GDM1 (cell line): ENCODE measurements around the gene AKR1C4.
"Not testable (repeated sequence)": the region's sequence is repeated elsewhere in the genome, so short reads cannot be mapped to it uniquely, and the experiment has no call there.

Experiments used
- DNase-seq: peaks from one replicate; lab custom pipeline; 2025; lab: John Stamatoyannopoulos, UW

Gene AKR1C4

DNA sequence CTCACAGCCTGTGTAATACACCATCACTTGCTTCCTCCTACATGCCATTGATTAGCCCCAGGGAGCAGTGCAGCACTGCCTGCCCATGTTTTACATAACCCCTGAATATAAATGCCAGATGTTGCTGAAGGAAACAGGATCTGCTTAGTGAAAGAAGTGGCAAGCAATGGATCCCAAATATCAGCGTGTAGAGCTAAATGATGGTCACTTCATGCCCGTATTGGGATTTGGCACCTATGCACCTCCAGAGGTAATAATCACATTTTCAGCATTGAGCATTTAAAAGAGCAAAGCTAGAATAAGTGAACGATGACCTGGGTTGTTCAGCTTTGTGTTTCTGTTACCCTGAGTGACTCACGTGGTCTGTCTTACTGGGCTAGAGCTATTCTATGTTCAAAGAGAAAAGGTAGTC is at the start of gene AKR1C4:
AKR1C4 (plus strand) TSS at position 136 of the 412 bp plus-strand sequence; CDS start at position 167, 31 bp downstream.
- DNase-seq: no peak

DNA sequence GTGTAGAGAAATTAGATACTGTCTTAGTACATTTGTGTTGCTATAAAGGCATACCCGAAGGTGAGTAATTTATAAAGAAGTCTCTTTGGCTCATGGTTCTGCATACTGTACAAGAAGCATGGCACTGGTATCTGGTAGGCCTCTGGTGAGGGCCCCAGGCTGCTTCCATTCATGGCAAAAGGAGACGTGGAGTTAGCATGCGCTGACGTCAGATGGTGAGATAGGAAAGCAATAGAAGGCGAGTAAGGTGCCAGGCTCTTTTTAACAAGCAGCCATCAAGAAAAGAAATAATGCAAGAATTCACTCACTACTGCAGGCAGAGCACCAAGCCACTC is 49.8 kb upstream of the AKR1C4 start:
- no peak for DNase-seq

DNA sequence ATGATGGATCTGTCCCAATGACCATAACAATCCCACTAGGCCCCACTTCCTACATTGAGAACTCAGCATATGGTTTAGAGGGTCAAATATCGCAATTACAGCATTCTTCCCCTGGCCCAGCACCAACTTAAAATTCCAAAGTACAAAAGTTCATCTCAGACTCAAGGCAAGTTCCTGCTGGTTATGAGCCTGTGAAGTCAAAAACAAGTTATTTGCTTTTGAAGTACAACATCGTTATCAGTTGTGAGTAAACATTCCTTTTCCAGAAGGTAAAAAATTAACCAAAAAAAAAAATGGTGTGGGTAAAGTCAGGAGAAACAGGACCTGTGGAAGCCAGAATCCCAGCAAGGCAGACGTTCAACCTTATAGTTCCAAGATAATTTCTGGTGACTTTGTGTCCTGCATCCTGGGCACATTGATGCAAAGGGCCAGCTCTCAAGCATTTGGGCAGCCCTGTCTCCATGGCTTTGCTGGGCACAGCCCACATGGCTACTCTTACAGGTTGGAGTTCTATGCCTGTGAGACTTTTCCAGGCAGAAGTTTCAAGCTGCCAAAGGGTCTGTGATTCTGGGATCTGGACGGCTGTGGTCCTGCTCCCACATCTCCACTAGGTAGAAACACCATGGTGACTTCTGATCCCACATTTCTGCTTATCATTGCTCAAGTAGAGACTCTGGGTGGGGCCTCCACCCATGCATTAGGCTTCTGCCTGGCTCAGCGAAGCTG is 49.2 kb upstream of the AKR1C4 start:
- DNase-seq: no peak

DNA sequence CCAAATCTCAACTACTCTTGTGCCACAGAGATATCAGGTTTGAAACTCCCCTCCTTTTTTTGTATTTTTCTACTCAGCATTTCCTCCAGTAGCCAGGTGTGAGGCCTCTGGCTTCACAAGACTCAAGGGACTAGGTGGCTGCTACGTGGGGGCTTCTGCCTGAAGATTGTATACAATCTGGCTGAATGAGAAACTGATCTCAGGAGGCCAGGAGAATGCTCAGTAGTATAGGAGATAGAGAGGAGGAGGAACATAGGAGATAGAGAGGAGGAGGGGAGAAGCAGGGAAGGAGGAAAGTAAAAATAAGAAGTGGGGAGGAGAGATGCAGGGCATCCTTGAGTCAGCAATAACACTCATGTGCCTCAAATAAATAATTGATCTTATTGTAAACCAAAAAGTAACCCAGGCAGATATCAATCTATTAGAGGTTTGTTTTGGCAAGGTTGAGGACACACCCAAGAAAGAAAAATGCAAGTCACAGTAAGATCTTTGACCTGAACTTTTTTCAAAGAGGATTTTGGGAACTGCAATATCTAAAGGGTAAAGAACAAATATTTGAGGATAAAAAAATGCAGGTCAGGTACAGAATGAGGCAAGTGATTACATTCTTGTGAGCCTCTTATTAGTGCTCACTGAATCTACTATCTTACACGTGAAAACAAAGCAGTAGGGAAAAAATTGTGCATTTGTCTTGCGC is 48.5 kb upstream of the AKR1C4 start:
- DNase-seq: no peak

DNA sequence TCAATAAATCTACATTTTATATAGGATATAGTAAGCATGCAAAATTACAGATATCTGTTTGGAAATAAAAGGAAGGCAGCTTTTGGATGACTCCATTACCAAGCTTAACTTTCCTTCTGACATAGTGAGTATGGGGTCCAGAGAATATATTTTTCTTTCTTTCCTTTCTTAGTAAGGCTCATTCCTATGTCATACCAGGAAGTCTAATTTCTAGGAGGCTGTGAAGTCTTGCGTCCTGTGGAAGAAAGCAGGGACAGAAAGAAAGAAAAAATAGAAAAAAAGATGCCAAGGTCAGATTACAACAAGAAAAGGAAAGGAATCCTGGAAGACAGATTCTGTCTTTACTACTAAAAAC is 48.0 kb upstream of the AKR1C4 start:
- no peak for DNase-seq

DNA sequence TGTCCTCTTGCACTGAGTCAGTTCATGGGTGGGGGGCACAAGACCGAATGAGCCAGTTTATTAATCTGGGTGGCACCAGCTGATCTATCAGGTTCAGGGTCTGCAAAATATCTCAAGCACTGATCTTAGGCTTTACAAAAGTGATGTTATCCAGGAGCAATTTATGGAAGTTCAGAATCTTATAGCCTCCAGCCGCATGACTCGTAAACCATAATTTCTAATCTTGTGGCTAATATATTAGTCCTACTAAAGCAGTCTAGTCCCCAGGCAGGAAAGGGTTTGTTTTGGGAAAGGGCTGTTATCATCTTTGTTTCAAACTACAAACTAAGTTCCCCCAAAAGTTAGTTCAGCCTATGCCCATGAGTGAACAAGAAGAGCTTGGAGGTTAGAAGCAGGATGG is 45.6 kb upstream of the AKR1C4 start:
- no peak for DNase-seq

DNA sequence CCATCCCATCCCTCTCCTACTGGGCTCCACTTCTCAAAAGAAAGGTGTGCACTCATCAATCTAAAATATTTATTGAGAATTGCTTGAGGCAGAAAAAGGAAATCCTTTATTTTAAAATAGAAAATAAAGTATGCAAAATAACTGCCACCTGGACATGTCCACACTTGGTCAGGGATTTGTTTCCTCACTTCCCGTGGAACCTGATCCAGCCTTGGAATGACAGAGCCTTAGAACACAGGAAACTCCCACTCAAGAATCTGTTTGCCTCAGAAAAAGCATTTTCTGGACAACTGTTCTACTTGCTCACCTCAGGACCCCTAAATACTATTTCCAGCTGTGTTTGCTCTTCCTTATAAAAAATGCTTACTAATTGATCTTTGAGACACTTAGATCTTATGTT is 40.7 kb upstream of the AKR1C4 start:
- DNase-seq: no peak

DNA sequence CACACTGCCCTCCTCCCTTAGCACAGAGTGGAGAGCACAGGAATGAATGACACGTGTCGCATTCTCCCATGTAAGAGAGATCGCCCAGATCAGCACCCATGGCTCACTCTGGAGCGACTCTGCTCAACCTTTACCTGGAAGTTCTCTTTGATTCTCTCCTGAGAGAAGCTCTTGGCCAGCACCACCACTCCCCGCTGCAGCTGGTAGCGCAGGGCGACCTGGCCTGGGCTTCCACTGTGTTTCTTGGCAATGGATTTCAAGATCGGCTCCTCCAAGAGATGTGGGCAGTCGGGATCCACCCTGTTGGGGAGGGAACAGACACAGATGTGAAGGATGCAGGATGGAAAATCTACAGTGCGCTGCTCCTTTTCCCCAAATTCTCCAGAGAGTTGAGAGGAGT is 39.1 kb upstream of the AKR1C4 start:
- no peak for DNase-seq

DNA sequence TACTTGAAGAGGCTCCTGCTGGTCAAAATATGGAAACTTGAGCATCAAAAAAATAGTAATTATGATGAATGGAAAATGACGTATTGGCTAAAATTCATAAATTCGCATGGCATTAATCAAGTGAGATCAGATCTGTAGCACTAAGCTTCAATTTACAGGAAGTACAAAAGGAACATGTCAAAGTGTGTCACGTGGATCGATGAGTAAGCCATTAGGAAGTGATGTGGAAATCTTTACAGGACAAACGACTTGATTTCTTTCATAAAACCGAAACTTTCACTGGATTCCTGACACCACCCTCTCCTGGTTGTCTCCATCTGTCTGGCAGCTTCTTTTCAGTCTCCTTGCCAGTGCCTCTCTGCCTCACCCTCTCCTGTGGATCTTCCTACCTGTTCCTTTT is 37.5 kb upstream of the AKR1C4 start:
- no peak for DNase-seq

DNA sequence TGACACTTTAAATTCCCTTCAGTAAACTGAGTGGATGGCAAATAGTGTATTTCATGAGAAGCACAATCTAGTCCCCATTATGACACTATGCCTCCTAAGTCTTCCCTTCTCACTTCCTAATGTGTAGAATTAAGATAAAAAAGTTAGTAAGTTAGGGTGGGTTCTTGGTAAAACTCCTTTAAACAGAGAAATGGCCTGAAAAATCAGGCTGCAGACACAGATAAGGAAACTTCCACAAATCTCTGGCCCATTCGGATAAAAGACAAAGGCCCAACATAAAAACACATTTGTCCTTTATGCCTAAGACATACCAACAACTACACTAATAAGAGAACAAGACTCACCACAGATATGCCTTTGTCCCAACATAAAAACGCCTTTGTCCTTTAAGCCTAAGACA is 33.1 kb upstream of the AKR1C4 start:
- no peak for DNase-seq

DNA sequence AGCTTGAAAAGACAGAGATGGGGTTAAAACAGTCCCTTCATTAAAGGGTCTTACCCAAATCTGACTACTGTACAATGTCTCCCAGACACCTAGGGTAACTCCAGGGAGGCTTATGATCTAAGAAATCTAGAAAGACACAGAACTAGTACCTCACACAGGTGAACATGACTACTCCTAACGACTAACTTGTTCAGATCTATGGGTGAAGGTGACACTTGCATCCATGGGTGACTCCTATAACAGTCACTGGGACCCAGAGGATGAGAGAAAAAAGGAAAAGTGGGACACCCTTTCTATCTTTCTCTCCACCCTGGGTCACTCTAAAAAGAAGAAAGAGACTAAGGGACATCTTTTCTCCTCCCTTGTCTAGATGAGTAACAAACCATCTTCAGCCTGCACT is 30.9 kb upstream of the AKR1C4 start:
- no peak for DNase-seq

DNA sequence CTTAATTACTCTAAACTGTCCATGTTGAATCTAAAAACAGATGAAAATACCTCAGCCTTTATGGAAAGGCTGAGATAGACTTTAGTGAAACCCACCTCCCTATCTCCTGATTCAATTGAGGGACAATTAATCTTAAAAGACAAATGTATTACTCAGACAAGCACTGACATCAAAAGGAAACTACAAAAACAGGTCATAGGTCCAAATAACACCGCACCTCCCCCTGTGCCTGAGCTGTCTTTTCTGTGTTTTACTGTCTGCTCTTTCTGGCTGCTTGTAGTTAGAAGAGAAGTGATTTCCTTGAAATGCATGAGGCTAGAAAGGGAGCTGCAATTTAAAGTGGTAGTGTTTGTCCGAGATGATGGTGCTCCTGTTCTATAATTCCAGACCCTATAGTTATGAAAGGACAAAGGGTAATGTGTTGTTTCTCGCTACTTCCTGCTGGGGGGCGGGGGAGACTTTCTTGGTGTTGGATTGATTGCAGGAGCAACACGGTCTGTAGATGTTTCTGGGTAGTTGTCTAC is 27.7 kb upstream of the AKR1C4 start:
- no peak for DNase-seq

DNA sequence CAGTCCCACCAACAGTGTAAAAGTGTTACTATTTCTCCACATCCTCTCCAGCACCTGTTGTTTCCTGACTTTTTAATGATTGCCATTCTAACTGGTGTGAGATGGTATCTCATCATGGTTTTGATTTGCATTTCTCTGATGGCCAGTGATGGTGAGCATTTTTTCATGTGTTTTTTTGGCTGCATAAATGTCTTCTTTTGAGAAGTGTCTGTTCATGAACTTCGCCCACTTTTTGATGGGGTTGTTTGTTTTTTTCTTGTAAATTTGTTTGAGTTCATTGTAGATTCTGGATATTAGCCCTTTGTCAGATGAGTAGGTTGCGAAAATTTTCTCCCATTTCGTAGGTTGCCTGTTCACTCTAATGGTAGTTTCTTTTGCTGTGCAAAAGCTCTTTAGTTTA is 21.1 kb upstream of the AKR1C4 start:
- DNase-seq: not testable (repeated sequence)

DNA sequence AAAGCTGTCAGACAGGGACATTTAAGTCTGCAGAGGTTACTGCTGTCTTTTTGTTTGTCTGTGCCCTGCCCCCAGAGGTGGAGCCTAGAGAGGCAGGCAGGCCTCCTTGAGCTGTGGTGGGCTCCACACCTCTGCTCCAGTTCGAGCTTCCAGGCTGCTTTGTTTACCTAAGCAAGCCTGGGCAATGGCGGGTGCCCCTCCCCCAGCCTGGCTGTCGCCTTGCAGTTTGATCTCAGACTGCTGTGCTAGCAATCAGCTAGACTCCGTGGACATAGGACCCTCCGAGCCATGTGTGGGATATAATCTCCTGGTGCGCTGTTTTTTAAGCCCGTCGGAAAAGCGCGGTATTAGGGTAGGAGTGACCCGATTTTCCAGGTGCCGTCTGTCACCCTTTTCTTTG is 16.1 kb upstream of the AKR1C4 start:
- DNase-seq: not testable (repeated sequence)

DNA sequence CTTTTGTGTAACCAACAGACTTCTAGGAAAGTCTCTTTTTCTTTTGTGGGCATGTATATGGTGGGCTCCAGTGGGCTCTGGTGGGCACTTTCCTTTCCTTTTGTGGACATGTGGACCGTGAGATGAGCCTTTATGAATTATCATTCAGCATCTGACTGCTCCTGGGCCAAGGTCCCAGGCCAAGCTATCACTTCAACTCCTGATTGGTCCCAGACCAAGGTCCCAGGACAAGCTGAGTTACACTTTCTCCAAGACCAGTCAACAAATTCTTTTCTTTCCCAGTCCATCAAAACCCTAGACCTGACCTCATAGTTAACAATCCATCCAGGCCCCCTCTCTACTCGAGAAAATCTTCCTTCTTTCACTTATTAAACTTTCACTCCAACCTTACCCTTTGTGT is 12.7 kb upstream of the AKR1C4 start:
- DNase-seq: no peak

DNA sequence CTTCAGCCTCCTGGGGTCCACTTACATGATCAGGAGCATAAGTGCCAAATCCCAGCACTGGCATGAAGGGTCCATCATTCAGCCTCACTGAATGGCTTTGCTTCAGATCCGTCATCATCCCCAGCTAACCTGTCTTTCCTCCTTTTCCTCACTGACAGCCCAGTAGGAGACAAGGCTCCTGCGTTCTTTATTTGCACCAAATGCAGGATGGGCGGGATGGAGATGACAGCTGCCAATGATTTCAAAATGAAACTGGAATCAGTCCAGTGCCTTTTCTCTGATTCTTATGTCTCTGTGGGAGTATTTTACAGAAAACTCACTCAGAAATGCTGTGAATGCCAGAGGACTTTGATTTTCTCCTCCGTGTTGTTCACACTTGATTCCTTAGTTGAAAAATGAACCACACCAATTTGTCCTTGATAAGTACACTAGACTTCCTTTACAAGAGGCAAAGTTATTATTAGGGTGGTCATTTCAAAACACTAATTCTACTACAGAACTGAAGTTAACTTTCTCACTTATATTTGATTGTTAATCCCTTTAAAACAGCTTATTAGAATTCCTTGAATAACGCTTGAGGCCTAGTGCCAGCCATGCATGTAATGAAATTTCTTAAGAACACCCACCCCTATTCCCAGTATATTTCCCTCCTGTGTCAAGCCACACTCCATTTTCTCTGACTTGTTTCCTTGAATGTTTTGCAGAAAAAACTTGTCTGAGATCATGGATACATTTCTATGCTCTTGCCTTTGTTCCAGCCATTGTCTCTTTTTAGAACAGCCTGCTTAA is 11.5 kb upstream of the AKR1C4 start, which contains the start of gene AKR1C8:
AKR1C8 (minus strand) TSS at position 164 of the 789 bp plus-strand sequence; CDS start at position 118, 46 bp downstream.
- DNase-seq: no peak

DNA sequence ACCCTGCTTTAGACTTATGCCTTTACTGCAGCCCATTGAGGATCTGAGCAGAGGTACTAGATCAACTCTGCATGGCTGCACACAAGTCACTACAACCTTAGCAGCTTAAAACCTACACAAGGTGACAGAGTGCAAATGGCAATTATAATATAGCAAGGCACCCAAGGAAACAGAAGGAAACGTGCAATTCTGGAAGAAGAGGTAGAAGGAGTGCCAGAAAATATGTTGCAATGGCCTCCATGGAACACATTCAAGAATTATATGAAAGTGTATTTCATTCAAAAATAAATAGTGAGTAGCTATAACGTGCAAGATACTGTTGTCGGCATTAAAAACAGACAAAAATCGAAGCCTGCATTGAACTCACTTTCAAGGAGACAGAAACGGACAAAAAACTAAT is 8.8 kb upstream of the AKR1C4 start:
- no peak for DNase-seq

DNA sequence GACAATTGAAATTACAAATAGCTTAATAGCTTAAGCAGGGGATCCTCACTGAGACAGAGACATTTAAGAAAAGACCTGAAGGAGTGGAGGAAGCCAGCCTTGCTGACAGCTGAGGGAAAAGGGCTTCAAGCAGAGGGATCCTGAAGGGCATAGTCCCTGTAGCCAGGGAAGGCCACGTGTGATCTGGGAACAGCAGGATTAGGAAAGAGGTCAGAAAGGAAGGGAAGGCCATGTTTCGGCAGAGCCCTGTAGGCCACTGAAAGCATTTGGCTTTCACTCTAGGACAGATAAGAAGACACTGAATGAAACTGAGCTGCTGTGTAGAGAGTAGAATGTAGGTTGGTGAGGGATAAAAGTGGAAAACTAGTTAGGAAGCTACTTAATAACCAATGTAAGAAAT is 8.3 kb upstream of the AKR1C4 start:
- no peak for DNase-seq

DNA sequence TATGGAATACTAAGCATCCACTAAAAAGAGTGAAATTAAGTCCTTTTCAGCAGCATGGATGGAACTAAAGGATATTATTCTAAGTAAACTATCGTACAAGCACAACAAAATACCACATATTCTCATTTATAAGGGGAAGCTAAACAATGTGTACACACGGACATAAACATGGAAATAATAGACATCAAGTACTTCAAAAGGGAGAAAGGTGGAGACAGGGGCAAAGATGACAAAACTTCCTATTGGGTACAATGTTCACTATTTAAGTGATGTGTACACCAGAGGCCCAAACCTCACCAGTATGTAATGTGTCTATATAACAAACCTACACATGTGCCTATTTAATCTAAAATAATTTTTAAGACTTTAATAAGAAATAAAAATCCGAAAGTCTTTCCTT is 2.2 kb upstream of the AKR1C4 start:
- no peak for DNase-seq

DNA sequence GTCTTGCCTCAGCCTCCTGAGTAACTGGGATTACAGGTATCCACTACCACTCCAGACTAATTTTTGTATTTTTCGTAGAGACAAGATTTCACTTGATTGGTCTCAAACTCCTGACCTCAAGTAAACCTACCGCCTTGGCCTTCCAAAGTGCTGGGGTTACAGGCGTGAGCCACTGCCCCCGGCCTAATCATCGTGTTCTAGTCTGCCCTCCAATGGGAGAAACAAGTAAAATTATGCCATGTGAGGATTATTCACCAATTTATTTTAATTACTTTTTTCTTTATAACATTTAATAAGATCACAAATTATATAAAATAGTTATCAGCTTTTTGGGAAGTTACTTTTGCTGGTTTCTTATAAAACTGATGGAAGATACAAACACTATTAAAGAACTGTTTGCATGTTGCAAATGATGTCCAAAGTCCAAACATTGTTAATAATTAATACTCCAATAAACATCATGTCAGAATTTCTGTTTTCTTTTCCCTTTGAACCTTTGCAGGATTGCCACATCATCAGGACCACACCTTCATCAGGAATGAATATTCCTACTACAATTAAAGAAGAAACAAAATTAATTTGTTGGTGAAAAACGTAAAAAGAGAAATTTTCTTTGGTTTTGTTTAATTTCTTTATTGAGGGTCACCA is 786 bp upstream of the AKR1C4 start:
- DNase-seq: no peak

DNA sequence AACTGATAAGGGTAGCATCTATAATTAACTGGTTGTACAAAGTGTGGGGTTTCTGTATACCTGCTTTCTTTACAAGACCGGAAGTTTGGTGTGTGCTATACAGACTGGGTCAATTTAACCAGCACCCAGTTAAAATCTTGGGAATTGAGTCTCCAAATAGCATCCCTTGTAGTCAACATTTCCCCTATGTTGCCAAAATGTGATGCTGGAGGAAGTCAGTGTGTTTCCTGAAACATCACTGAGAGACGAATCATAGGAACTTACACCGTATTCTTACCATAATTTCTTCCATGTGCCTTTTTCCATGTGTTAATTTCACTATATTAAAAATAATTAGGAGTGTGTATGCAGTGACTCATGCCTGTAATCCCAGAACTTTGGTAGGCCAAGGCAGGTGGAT is 1.7 kb downstream of the AKR1C4 start:
- DNase-seq: no peak

DNA sequence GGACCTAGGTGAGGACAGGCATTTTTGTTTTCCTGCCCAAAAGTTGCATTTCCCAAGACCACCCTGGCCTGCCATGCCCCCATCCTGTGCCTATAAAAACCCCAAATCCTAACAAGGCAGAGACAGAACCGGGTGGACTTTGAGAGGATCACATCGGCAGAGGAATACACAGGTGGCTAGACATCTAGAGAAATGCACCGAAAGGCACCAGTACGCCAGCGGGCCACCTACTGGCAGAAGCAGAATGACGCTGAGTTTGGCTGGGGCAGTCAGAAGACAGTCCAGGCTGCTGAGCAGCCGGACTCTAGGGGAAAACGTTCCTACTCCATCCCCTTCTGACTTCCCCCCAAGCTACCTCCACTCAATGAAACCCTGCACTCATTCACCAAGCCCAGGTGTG is 2.8 kb downstream of the AKR1C4 start:
- no peak for DNase-seq
